H54 (cell line): ENCODE results near the gene PIAS4.
A peak's percentile ranks its signal among the peaks of the same experiment; 100 is the strongest.

Experiments
- DNase-seq: peaks from one replicate; pipeline ENCODE4 v3.0.0; 2011; ENCODE audit warnings: low spot score, mixed read lengths; ENCODE audit not compliant: insufficient read length
- FAIRE-seq: peaks from 3 replicates; lab custom pipeline; 2011; peaks lifted over from hg19 to GRCh38; lab: Jason Lieb, UNC
- POLR2A ChIP-seq: IDR thresholded peaks from 2 replicates; pipeline ENCODE4 v1.6.1; 2011; ENCODE audit warnings: low read depth, mild to moderate bottlenecking, low read length

Gene PIAS4

GRCh38 chr19:3970313-3970807 is 37.2 kb upstream of the PIAS4 start:
- DNase-seq (no peak), FAIRE-seq (no peak)
- TF ChIP-seq POLR2A, result no peak

GRCh38 chr19:3970808-3971598 is 36.5 kb upstream of the PIAS4 start, which contains the start of gene DAPK3:
Gene DAPK3 (minus strand): TSS chr19:3971099. CDS start chr19:3969735, 1,364 bp downstream.
- no peak for FAIRE-seq
- TF ChIP-seq POLR2A, result peak; percentile 66
- peak; percentile 84 for DNase-seq

GRCh38 chr19:3975144-3975543 is 32.4 kb upstream of the PIAS4 start:
- no peak for TF ChIP-seq POLR2A
- no peak for DNase-seq
- no peak for FAIRE-seq

- DNase-seq (no peak), FAIRE-seq (no peak)
- TF ChIP-seq POLR2A, result no peak
Observed at GRCh38 chr19:3975637-3976087, 31.9 kb upstream of the PIAS4 start.

- no peak for TF ChIP-seq POLR2A
- no peak for DNase-seq
- FAIRE-seq, result no peak
Observed at GRCh38 chr19:3976495-3977241, 30.9 kb upstream of the PIAS4 start.

- DNase-seq (no peak), FAIRE-seq (no peak)
- TF ChIP-seq POLR2A, result no peak
Observed at GRCh38 chr19:3977242-3978143, 30.0 kb upstream of the PIAS4 start.

- TF ChIP-seq POLR2A, result no peak
- DNase-seq (no peak), FAIRE-seq (no peak)
Observed at GRCh38 chr19:3978145-3978544, 29.4 kb upstream of the PIAS4 start.

GRCh38 chr19:3979289-3979673 is 28.3 kb upstream of the PIAS4 start:
- FAIRE-seq, result no peak
- TF ChIP-seq POLR2A, result no peak
- no peak for DNase-seq

GRCh38 chr19:3979674-3980352 is 27.7 kb upstream of the PIAS4 start:
- TF ChIP-seq POLR2A, result no peak
- no peak for DNase-seq

GRCh38 chr19:3980353-3981251 is 26.9 kb upstream of the PIAS4 start:
- FAIRE-seq (no peak), DNase-seq (no peak)

More at GRCh38 chr19:3979674-3980352, 27.7 kb upstream of the PIAS4 start:
- FAIRE-seq, result no peak

GRCh38 chr19:3981373-3981735 is 26.2 kb upstream of the PIAS4 start:
- TF ChIP-seq POLR2A, result no peak
- no peak for FAIRE-seq
- no peak for DNase-seq

More at GRCh38 chr19:3980353-3981251, 26.9 kb upstream of the PIAS4 start:
- TF ChIP-seq POLR2A, result no peak
